CD14-positive monocyte (primary cell): ENCODE data around the gene JPH2. TPM values are rescaled to one million over a fixed set of nuclear protein-coding genes. Genes with fewer than 3 reads are reported as not detected.

Experiments used
- DNase-seq, 3 donors: peaks; one replicate each; pipeline ENCODE4 v3.0.0-alpha.2; 2011 to 2022
- H2AFZ ChIP-seq: 2 replicates; pipeline ENCODE4 v1.6.0; 2012; ENCODE audit warnings: mild to moderate bottlenecking, low read depth, low read length, inconsistent platforms; ENCODE audit not compliant: insufficient read depth, poor library complexity, severe bottlenecking
- H3K27ac ChIP-seq, 2 donors: 1 replicate in 1 of 2; 2 replicates in 1 of 2; pipeline ENCODE4 v1.5.1; 2012 to 2013; ENCODE audit warnings: low read length in 2 of 2, control low read depth in 1 of 2, inconsistent platforms in 1 of 2, low read depth in 1 of 2, mild to moderate bottlenecking in 1 of 2
- H3K27me3 ChIP-seq, 2 donors: one replicate each; pipeline versions ENCODE4 v1.6.0 to v1.6.1; 2011 to 2013; ENCODE audit warnings: low read length in 2 of 2; ENCODE audit not compliant: control insufficient read depth in 2 of 2, insufficient read depth in 2 of 2
- H3K36me3 ChIP-seq, 2 donors: replicated peaks in 1 of 2; 1 replicate in 1 of 2; 2 replicates in 1 of 2; pipeline versions ENCODE4 v1.5.1 to v1.6.1; 2012 to 2013; ENCODE audit warnings: low read length in 2 of 2, control low read depth in 1 of 2, inconsistent platforms in 1 of 2, mild to moderate bottlenecking in 1 of 2; ENCODE audit not compliant: insufficient read depth in 2 of 2, control insufficient read depth in 1 of 2
- H3K4me1 ChIP-seq, 2 donors: 1 replicate in 1 of 2; 2 replicates in 1 of 2; pipeline versions ENCODE4 v1.5.1 to v1.6.1; 2012 to 2013; ENCODE audit warnings: low read length in 2 of 2, control low read depth in 1 of 2, inconsistent platforms in 1 of 2, mild to moderate bottlenecking in 1 of 2, moderate library complexity in 1 of 2; ENCODE audit not compliant: insufficient read depth in 2 of 2, control insufficient read depth in 1 of 2
- H3K4me2 ChIP-seq: replicated peaks from 2 replicates; pipeline ENCODE3; 2012; ENCODE audit warnings: low read length, moderate library complexity, mild to moderate bottlenecking; ENCODE audit not compliant: poor library complexity, severe bottlenecking; ENCODE audit errors: extremely low read depth
- H3K4me3 ChIP-seq, 3 experiments: fragments of 200-600 bp in 1 of 3; sonication (generic) in 1 of 3; replicated peaks in 1 of 3; 1 replicate in 2 of 3; 2 replicates in 1 of 3; pipeline ENCODE4 v1.5.1; 2011 to 2013; ENCODE audit warnings: low read length in 3 of 3, mild to moderate bottlenecking in 3 of 3, control low read depth in 2 of 3, low read depth in 2 of 3, inconsistent platforms in 1 of 3, moderate library complexity in 1 of 3
- H3K79me2 ChIP-seq: 2 replicates; pipeline ENCODE4 v1.6.0; 2012; ENCODE audit warnings: mild to moderate bottlenecking, control low read depth, inconsistent platforms, low read length, moderate library complexity; ENCODE audit not compliant: insufficient read depth
- H3K9ac ChIP-seq: 2 replicates; pipeline ENCODE4 v1.6.0; 2017; ENCODE audit warnings: low read length, mild to moderate bottlenecking; ENCODE audit not compliant: insufficient read depth, poor library complexity, severe bottlenecking
- H3K9me3 ChIP-seq, 2 donors: replicated peaks in 1 of 2; 1 replicate in 1 of 2; 2 replicates in 1 of 2; pipeline versions ENCODE4 v1.5.1 to v1.6.1; 2012 to 2013; ENCODE audit warnings: low read length in 2 of 2, control low read depth in 1 of 2; ENCODE audit not compliant: control insufficient read depth in 1 of 2, insufficient read depth in 1 of 2
- H4K20me1 ChIP-seq: 2 replicates; pipeline ENCODE4 v1.6.0; 2012; ENCODE audit warnings: mild to moderate bottlenecking, low read length, control low read depth, moderate library complexity; ENCODE audit not compliant: insufficient read depth
- H3K27ac Mint-ChIP-seq, 7 donors: one replicate each; pipeline ENCODE4 v1.8.0; 2020; ENCODE audit warnings: mild to moderate bottlenecking in 7 of 7, mixed read lengths in 7 of 7, moderate library complexity in 6 of 7, inconsistent platforms in 2 of 7
- H3K27me3 Mint-ChIP-seq, 3 donors: one replicate each; pipeline ENCODE4 v1.8.0; 2021 to 2022; ENCODE audit warnings: low read depth in 3 of 3, mild to moderate bottlenecking in 3 of 3, mixed read lengths in 3 of 3, moderate library complexity in 3 of 3, inconsistent platforms in 1 of 3
- H3K36me3 Mint-ChIP-seq, 2 donors: one replicate each; pipeline ENCODE4 v1.8.0; 2020; ENCODE audit warnings: mixed read lengths in 2 of 2, inconsistent platforms in 1 of 2, mild to moderate bottlenecking in 1 of 2
- H3K4me1 Mint-ChIP-seq: one replicate; pipeline ENCODE4 v1.8.0; 2020; ENCODE audit warnings: mild to moderate bottlenecking, mixed read lengths
- H3K4me3 Mint-ChIP-seq, 2 donors: one replicate each; pipeline ENCODE4 v1.8.0; 2020; ENCODE audit warnings: mild to moderate bottlenecking in 2 of 2, mixed read lengths in 2 of 2, moderate library complexity in 1 of 2
- H3K9me3 Mint-ChIP-seq, 7 donors: one replicate each; pipeline ENCODE4 v1.8.0; 2020 to 2022; ENCODE audit warnings: mixed read lengths in 7 of 7, mild to moderate bottlenecking in 6 of 7, moderate library complexity in 6 of 7, inconsistent platforms in 2 of 7
- CTCF ChIP-seq: fragments of 200-600 bp; IDR thresholded peaks from one replicate; pipeline ENCODE4 v1.8.0; 2022; ENCODE audit warnings: antibody characterized with exemption, mild to moderate bottlenecking
- WGBS: methylation state at CpG from one replicate; pipeline ENCODE4 v1.1.5; 2013; ENCODE audit warnings: missing lambda C conversion rate; ENCODE audit not compliant: insufficient coverage; 5-methylcytosine and 5-hydroxymethylcytosine counted together
- intact Hi-C, 2 donors: fragments of 100-400 bp; cut with micrococcal nuclease; formaldehyde crosslinking; loops; one replicate each; pipeline versions ENCODE4 v1.15.0 to v1.15.1; 2023
- polyA plus RNA-seq, 3 donors: library from polyadenylated mRNA; depleted of rRNA in 1 of 3; unstranded in 2 of 3; stranded (reverse) in 1 of 3; fragments of 300-500 nt in 2 of 3; fragments of >200 nt in 1 of 3; fragmentation: Illumina TruSeq in 2 of 3; gene quantifications; 1 replicate in 2 of 3; 2 replicates in 1 of 3; pipeline ENCODE4 v1.2.3, GENCODE V29; 2012 to 2021

Gene JPH2
- polyA plus RNA-seq, 3 donors = not detected

GRCh38 chr20:44180814-44181213 is 6.2 kb downstream of the JPH2 start:
- no peak for TF ChIP-seq CTCF
- H3K9ac ChIP-seq = no peak overlapping the region
- 49% methylated on average over 7 of the region's 9 CpGs for WGBS
- Mint-ChIP-seq H3K27ac (no peak overlapping the region), H3K4me1 (no peaks in the 10 kb centered on the region), H3K9me3 (no peaks in the 10 kb centered on the region), H3K4me3 (no peak overlapping the region), H3K36me3 (no peaks in the 10 kb centered on the region), H3K27me3 (peaks cover 15 to 36% (median 24%) of the 10 kb centered on the region in 3 donors)
- no peaks in the 10 kb centered on the region for H3K36me3 ChIP-seq
- H3K27ac ChIP-seq = no peak overlapping the region
- peaks cover 2 to 22% of the 10 kb centered on the region in 2 donors for H3K27me3 ChIP-seq
- no peaks in the 10 kb centered on the region for H3K9me3 ChIP-seq
- H3K4me2 ChIP-seq = no peak overlapping the region
- H3K4me1 ChIP-seq = no peaks in the 10 kb centered on the region
- H3K79me2 ChIP-seq = no peaks in the 10 kb centered on the region
- H3K4me3 ChIP-seq = no peak overlapping the region
- DNase-seq = no peak
- no peak overlapping the region for H2AFZ ChIP-seq
- no peaks in the 10 kb centered on the region for H4K20me1 ChIP-seq
- intact Hi-C loops = loop anchor here in 1 of 2 donors (10.0 kb wide), 1 partner anchor 66 kb away; no protein-coding TSS in a partner anchor

DNA sequence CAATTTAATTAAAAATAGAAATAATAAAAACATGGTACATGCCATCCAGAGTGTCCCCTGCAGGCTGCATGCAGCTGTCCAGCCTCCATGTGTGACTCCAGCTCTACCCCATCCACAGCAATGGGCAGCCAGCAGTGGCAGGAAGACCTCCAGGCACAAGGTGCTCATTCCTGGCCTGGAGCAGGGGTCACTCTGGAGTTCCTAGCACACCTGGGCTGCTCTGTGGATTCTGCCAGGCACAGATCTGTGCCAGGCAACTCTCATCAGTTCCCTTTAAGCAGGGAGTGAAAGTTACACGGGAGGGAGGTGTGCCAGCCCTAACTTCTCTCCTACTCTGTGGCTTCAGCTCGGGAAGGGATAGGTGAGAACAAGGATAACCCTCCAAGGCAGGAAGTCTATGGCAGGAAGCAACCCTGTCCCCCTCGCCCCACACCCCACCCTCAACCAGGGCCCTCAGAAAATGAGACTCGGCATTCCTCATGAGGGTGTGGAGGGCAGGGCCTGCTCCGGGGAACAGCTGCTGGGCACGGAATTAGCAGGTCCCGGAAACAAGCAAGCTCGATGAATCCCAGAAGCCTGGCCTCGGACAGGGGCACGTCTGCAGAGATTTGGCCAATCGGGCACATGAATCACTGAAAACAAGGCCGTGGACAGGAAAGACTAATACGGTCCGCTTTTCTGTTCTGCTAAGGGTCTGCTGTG is 10.0 kb downstream of the JPH2 start:
- H3K27me3 ChIP-seq = peaks cover 2 to 15% of the 10 kb centered on the region in 2 donors
- H4K20me1 ChIP-seq = no peaks in the 10 kb centered on the region
- no peak for TF ChIP-seq CTCF
- no peak overlapping the region for H3K27ac ChIP-seq
- Mint-ChIP-seq H3K27me3 (peaks cover 18 to 29% (median 21%) of the 10 kb centered on the region in 3 donors), H3K27ac (no peak overlapping the region), H3K36me3 (no peaks in the 10 kb centered on the region), H3K9me3 (no peaks in the 10 kb centered on the region), H3K4me1 (no peaks in the 10 kb centered on the region), H3K4me3 (no peak overlapping the region)
- no peak overlapping the region for H3K4me2 ChIP-seq
- intact Hi-C loops = no loop called here
- no peak for DNase-seq
- H3K79me2 ChIP-seq = no peaks in the 10 kb centered on the region
- no peak overlapping the region for H3K9ac ChIP-seq
- H3K9me3 ChIP-seq = no peaks in the 10 kb centered on the region
- no peaks in the 10 kb centered on the region for H3K4me1 ChIP-seq
- no peak overlapping the region for H3K4me3 ChIP-seq
- H2AFZ ChIP-seq = no peak overlapping the region
- H3K36me3 ChIP-seq = no peaks in the 10 kb centered on the region
- WGBS = 72% methylated on average over 11 of the region's 14 CpGs
